Neural cell (in vitro differentiated cells): ENCODE data around the gene CACNA1C. TPM values are rescaled to one million over a fixed set of nuclear protein-coding genes. Genes with fewer than 3 reads are reported as not detected.

Experiments used
- H2AFZ ChIP-seq: fragments of 200-600, 300-800 bp; sonication (generic), shearing (Covaris generic); 2 replicates; pipeline ENCODE4 v1.6.0; 2014; ENCODE audit warnings: low read depth, mild to moderate bottlenecking, antibody characterized with exemption, low read length, moderate library complexity
- H3F3A ChIP-seq: fragments of 200-600 bp; shearing (Covaris generic); 2 replicates; pipeline ENCODE4 v1.6.1; 2016; ENCODE audit warnings: mild to moderate bottlenecking, moderate library complexity, mixed read lengths, antibody characterized with exemption, low read length; ENCODE audit not compliant: insufficient read depth, poor library complexity, severe bottlenecking
- H3K27ac ChIP-seq: fragments of 200-600, 300-800 bp; sonication (generic), shearing (Covaris generic); 2 replicates; pipeline ENCODE4 v1.5.1; 2014; ENCODE audit warnings: mild to moderate bottlenecking, low read length, moderate library complexity
- H3K27me3 ChIP-seq: fragments of 300-800, 200-600 bp; sonication (generic), shearing (Covaris generic); 2 replicates; pipeline ENCODE4 v1.6.0; 2014; ENCODE audit warnings: mild to moderate bottlenecking, low read depth, low read length, moderate library complexity; ENCODE audit not compliant: insufficient read depth
- H3K36me3 ChIP-seq: fragments of 300-800, 200-600 bp; sonication (generic), shearing (Covaris generic); 2 replicates; pipeline ENCODE4 v1.5.1; 2014; ENCODE audit warnings: mild to moderate bottlenecking, antibody characterized with exemption, low read length, moderate library complexity; ENCODE audit not compliant: insufficient read depth
- H3K4me2 ChIP-seq: fragments of 300-800, 200-600 bp; sonication (generic), shearing (Covaris generic); 2 replicates; pipeline ENCODE4 v1.6.0; 2014; ENCODE audit warnings: mild to moderate bottlenecking, low read length
- H3K4me3 ChIP-seq: fragments of 300-800, 200-600 bp; sonication (generic), shearing (Covaris generic); 2 replicates; pipeline ENCODE4 v1.5.1; 2014; ENCODE audit warnings: mild to moderate bottlenecking, low read length, moderate library complexity
- H3K79me2 ChIP-seq: fragments of 200-600 bp; shearing (Covaris generic); replicated peaks from 2 replicates; pipeline ENCODE4 v1.6.0; 2014; ENCODE audit warnings: mild to moderate bottlenecking, low read length, moderate library complexity; ENCODE audit not compliant: insufficient read depth
- H3K9ac ChIP-seq: fragments of 300-800, 200-600 bp; sonication (generic), shearing (Covaris generic); 2 replicates; pipeline ENCODE4 v1.6.1; 2016; ENCODE audit warnings: mild to moderate bottlenecking, low read length, mixed read lengths
- H3K9me2 ChIP-seq: fragments of 200-600 bp; shearing (Covaris generic); 2 replicates; pipeline ENCODE4 v1.6.1; 2016; ENCODE audit warnings: mild to moderate bottlenecking, low read length, mixed read lengths; ENCODE audit not compliant: insufficient read depth
- H3K9me3 ChIP-seq: fragments of 200-600, 300-800 bp; sonication (generic), shearing (Covaris generic); 2 replicates; pipeline ENCODE4 v1.6.1; 2016; ENCODE audit warnings: mild to moderate bottlenecking, mixed run types, low read length, moderate library complexity, mixed read lengths
- H4K20me1 ChIP-seq: fragments of 200-600 bp; shearing (Covaris generic); 2 replicates; pipeline ENCODE4 v1.6.1; 2016; ENCODE audit warnings: mild to moderate bottlenecking, mixed run types; ENCODE audit not compliant: insufficient read depth
- EP300 ChIP-seq: fragments of 450-650 bp; conservative IDR thresholded peaks from 2 replicates; pipeline ENCODE4 v1.6.1; 2014; ENCODE audit warnings: antibody characterized with exemption, mild to moderate bottlenecking, moderate library complexity; ENCODE audit not compliant: poor library complexity, severe bottlenecking
- EZH2 ChIP-seq: fragments of 200-600, 300-800 bp; shearing (Covaris generic), sonication (generic); IDR thresholded peaks from 2 replicates; pipeline ENCODE4 v1.6.1; 2014; ENCODE audit warnings: antibody characterized with exemption, low read length, borderline replicate concordance, mild to moderate bottlenecking; ENCODE audit not compliant: insufficient read depth, poor library complexity, severe bottlenecking
- MXI1 ChIP-seq: fragments of 450-650 bp; conservative IDR thresholded peaks from 2 replicates; pipeline ENCODE4 v1.6.1; 2014; ENCODE audit warnings: antibody characterized with exemption, mild to moderate bottlenecking; ENCODE audit not compliant: poor library complexity, severe bottlenecking
- POLR2AphosphoS5 ChIP-seq: IDR thresholded peaks from 2 replicates; pipeline ENCODE4 v1.6.1; 2012
- RAD21 ChIP-seq: fragments of 450-650 bp; conservative IDR thresholded peaks from 2 replicates; pipeline ENCODE4 v1.6.1; 2014; ENCODE audit warnings: antibody characterized with exemption, mild to moderate bottlenecking, moderate library complexity
- REST ChIP-seq: IDR thresholded peaks from 2 replicates; pipeline ENCODE4 v1.6.1; 2012; ENCODE audit warnings: borderline replicate concordance
- SMC3 ChIP-seq: fragments of 450-650 bp; conservative IDR thresholded peaks from 2 replicates; pipeline ENCODE4 v1.6.1; 2014; ENCODE audit warnings: antibody characterized with exemption, mild to moderate bottlenecking, moderate library complexity; ENCODE audit not compliant: poor library complexity
- TAF1 ChIP-seq: IDR thresholded peaks from 2 replicates; pipeline ENCODE4 v1.6.1; 2012; ENCODE audit warnings: low read depth
- polyA plus RNA-seq: library from polyadenylated mRNA; depleted of rRNA; stranded (reverse); fragments of >200 nt; gene quantifications from 2 replicates; pipeline ENCODE4 v1.2.3, GENCODE V29; 2014
- TF ChIP-seq, protein P1 (sequence below): fragments of 450-650 bp; IDR thresholded peaks from 2 replicates; pipeline ENCODE4 v1.5.1; 2014; ENCODE audit warnings: antibody characterized with exemption, mild to moderate bottlenecking, moderate library complexity; ENCODE audit not compliant: poor library complexity, severe bottlenecking

Gene CACNA1C
- polyA plus RNA-seq, 1 donor from 2014 or later: 9.7 TPM

DNA sequence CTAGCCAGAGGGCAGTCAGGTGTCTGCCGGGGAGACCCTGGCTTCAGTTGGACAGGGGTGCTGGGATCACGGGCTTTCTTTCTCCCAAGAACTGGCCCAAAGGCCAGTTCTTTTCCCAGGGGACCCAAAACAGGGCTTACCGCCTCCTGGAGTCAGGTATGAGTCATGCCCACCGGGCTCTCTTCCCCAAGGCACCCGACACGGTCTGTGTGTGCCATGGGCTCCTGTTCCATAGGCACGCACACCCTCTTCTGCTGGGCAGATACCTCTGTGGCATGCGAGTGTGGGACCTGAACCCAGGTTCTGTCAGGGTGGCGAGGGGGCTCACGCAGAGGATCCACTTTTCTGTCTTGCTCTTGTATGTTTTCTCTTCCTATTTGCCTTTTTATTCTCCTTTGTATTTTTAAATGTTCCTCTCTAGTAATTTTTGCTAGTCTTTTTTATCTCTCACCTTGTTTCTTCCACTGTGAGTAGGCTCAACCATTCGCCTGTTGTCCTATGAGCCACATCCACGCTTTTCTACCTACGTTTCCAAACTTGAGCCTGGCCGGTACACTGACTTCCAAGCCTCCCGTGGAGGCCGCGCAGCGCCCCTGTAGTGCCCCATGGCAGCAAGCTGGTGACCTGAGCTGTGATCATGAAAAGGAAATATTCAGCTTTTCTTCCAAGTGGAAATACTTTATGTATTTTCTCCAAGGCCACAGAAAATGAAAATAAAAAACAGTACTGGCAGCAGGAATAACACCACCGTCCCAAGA is 362.2 kb downstream of the CACNA1C start:
- TF ChIP-seq REST (no peak), TAF1 (no peak), EP300 (no peak), POLR2AphosphoS5 (no peak)
- no peaks in the 10 kb centered on the region for H3K9me3 ChIP-seq
- H2AFZ ChIP-seq: no peak overlapping the region

GRCh38 chr12:2415568-2415944 is 362.8 kb downstream of the CACNA1C start:
- H3K36me3 ChIP-seq: no peaks in the 10 kb centered on the region
- H3K4me2 ChIP-seq: no peak overlapping the region
- no peaks in the 10 kb centered on the region for H4K20me1 ChIP-seq
- H3K9me3 ChIP-seq: no peaks in the 10 kb centered on the region
- H3F3A ChIP-seq: no peaks in the 10 kb centered on the region
- no peak overlapping the region for H3K4me3 ChIP-seq
- no peak overlapping the region for H2AFZ ChIP-seq
- H3K27ac ChIP-seq: no peak overlapping the region
- no peaks in the 10 kb centered on the region for H3K27me3 ChIP-seq
- H3K79me2 ChIP-seq: no peaks in the 10 kb centered on the region
- TF ChIP-seq EZH2 (no peak), EP300 (no peak)
- H3K9ac ChIP-seq: no peak overlapping the region
- H3K9me2 ChIP-seq: no peaks in the 10 kb centered on the region

More for the DNA sequence above, 362.2 kb downstream of the CACNA1C start:
- H3K9ac ChIP-seq: no peak overlapping the region
- H3K36me3 ChIP-seq: no peaks in the 10 kb centered on the region
- no peaks in the 10 kb centered on the region for H4K20me1 ChIP-seq
- H3K27me3 ChIP-seq: no peaks in the 10 kb centered on the region
- no peak overlapping the region for H3K4me3 ChIP-seq
- no peaks in the 10 kb centered on the region for H3K9me2 ChIP-seq
- no peak overlapping the region for H3K27ac ChIP-seq
- H3K4me2 ChIP-seq: no peak overlapping the region
- no peaks in the 10 kb centered on the region for H3F3A ChIP-seq
- H3K79me2 ChIP-seq: no peaks in the 10 kb centered on the region

GRCh38 chr12:2416158-2416557 is 363.4 kb downstream of the CACNA1C start:
- H3K36me3 ChIP-seq: no peaks in the 10 kb centered on the region
- no peak for TF ChIP-seq MXI1
- TF ChIP-seq REST: no peak
- TF ChIP-seq POLR2AphosphoS5: no peak
- TF ChIP-seq, protein P1, sequence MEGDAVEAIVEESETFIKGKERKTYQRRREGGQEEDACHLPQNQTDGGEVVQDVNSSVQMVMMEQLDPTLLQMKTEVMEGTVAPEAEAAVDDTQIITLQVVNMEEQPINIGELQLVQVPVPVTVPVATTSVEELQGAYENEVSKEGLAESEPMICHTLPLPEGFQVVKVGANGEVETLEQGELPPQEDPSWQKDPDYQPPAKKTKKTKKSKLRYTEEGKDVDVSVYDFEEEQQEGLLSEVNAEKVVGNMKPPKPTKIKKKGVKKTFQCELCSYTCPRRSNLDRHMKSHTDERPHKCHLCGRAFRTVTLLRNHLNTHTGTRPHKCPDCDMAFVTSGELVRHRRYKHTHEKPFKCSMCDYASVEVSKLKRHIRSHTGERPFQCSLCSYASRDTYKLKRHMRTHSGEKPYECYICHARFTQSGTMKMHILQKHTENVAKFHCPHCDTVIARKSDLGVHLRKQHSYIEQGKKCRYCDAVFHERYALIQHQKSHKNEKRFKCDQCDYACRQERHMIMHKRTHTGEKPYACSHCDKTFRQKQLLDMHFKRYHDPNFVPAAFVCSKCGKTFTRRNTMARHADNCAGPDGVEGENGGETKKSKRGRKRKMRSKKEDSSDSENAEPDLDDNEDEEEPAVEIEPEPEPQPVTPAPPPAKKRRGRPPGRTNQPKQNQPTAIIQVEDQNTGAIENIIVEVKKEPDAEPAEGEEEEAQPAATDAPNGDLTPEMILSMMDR: no peak
- TF ChIP-seq TAF1: no peak
- TF ChIP-seq EP300: no peak
- TF ChIP-seq EZH2: no peak
- TF ChIP-seq RAD21: no peak
- TF ChIP-seq SMC3: no peak
- no peak overlapping the region for H3K4me2 ChIP-seq
- H3K9me2 ChIP-seq: no peaks in the 10 kb centered on the region
- H3K79me2 ChIP-seq: no peaks in the 10 kb centered on the region
- H3K4me3 ChIP-seq: no peak overlapping the region
- no peak overlapping the region for H3K9ac ChIP-seq
- H4K20me1 ChIP-seq: no peaks in the 10 kb centered on the region
- H2AFZ ChIP-seq: no peak overlapping the region
- H3K27me3 ChIP-seq: no peaks in the 10 kb centered on the region
- no peak overlapping the region for H3K27ac ChIP-seq
- H3K9me3 ChIP-seq: no peaks in the 10 kb centered on the region
- no peaks in the 10 kb centered on the region for H3F3A ChIP-seq
